Endothelial cell of umbilical vein (primary cell): Measurements from ENCODE around the gene VWA8. TPM values are rescaled to one million over a fixed set of nuclear protein-coding genes. Genes with fewer than 3 reads are reported as not detected.

Experiments
- BruUV-seq: library from RNA; stranded (reverse); fragments of 400-500 nt; replicated peaks from 2 replicates; lab custom pipeline; 2021; lab: Mats Ljungman, UMichigan
- CTCF ChIA-PET: fragments of 300-600, 350-600 bp; sonication (Branson Sonifier 250); formaldehyde crosslinking; loops from one replicate; lab custom pipeline; 2021; ENCODE audit warnings: antibody characterized with exemption, inconsistent platforms; lab: Charles Lee
- POLR2A ChIA-PET: fragments of 300-600, 350-600 bp; sonication (Branson Sonifier 250); formaldehyde crosslinking; loops from one replicate; lab custom pipeline; 2021; ENCODE audit warnings: antibody characterized with exemption, inconsistent platforms; lab: Charles Lee
- DNase-seq: peaks from one replicate; pipeline ENCODE4 v3.0.0-alpha.2; 2011; ENCODE audit warnings: low read depth, low spot score
- FAIRE-seq: peaks from 2 replicates; lab custom pipeline; 2011; peaks lifted over from hg19 to GRCh38; lab: Jason Lieb, UNC
- H2AFZ ChIP-seq: 2 replicates; pipeline ENCODE4 v1.6.0; 2012; ENCODE audit warnings: low read depth, low read length, control low read depth, inconsistent platforms
- H3K27ac ChIP-seq: 2 replicates; pipeline ENCODE4 v1.5.1; 2011; ENCODE audit warnings: low read depth, mild to moderate bottlenecking, control low read depth, low read length, moderate library complexity; ENCODE audit not compliant: insufficient read depth
- H3K27me3 ChIP-seq, 2 experiments: 2 replicates each; pipeline versions ENCODE4 v1.6.0 to v1.6.1; 2011; ENCODE audit warnings: low read length in 2 of 2, mixed read lengths in 1 of 2; ENCODE audit not compliant: control insufficient read depth in 2 of 2, insufficient read depth in 2 of 2
- H3K36me3 ChIP-seq, 2 experiments: 2 replicates in 1 of 2; 3 replicates in 1 of 2; pipeline ENCODE4 v1.5.1; 2011; ENCODE audit warnings: low read length in 2 of 2, mild to moderate bottlenecking in 1 of 2, moderate library complexity in 1 of 2; ENCODE audit not compliant: control insufficient read depth in 2 of 2, insufficient read depth in 2 of 2; ENCODE audit errors: extremely low read depth in 1 of 2
- H3K4me1 ChIP-seq: 3 replicates; pipeline ENCODE4 v1.5.1; 2011; ENCODE audit warnings: mild to moderate bottlenecking, low read length; ENCODE audit not compliant: control insufficient read depth, insufficient read depth; ENCODE audit errors: extremely low read depth
- H3K4me2 ChIP-seq: 2 replicates; pipeline ENCODE4 v1.6.1; 2011; ENCODE audit warnings: low read length, control low read depth, mixed read lengths; ENCODE audit not compliant: insufficient read depth
- H3K4me3 ChIP-seq, 3 experiments: fragments of 200-600 bp in 1 of 3; sonication (generic), shearing (Covaris generic) in 1 of 3; replicated peaks in 1 of 3; 2 replicates each; pipeline ENCODE4 v1.5.1; 2011 to 2016; ENCODE audit warnings: control low read depth in 3 of 3, low read length in 3 of 3, mild to moderate bottlenecking in 2 of 3, inconsistent platforms in 1 of 3, low read depth in 1 of 3, moderate library complexity in 1 of 3; ENCODE audit not compliant: insufficient read depth in 1 of 3
- H3K79me2 ChIP-seq: 2 replicates; pipeline ENCODE4 v1.6.0; 2012; ENCODE audit warnings: low read length, inconsistent platforms; ENCODE audit not compliant: control insufficient read depth, insufficient read depth
- H3K9ac ChIP-seq: replicated peaks from 2 replicates; pipeline ENCODE3; 2011; ENCODE audit warnings: low read length, control low read depth; ENCODE audit not compliant: insufficient read depth; ENCODE audit errors: extremely low read depth
- H3K9me1 ChIP-seq: replicated peaks from 3 replicates; pipeline ENCODE4 v1.6.0; 2011; ENCODE audit warnings: mild to moderate bottlenecking, low read length; ENCODE audit not compliant: control insufficient read depth, insufficient read depth; ENCODE audit errors: extremely low read depth
- H3K9me3 ChIP-seq: replicated peaks from 2 replicates; pipeline ENCODE4 v1.5.1; 2012; ENCODE audit warnings: low read length, inconsistent platforms; ENCODE audit not compliant: control insufficient read depth, insufficient read depth
- H4K20me1 ChIP-seq: replicated peaks from 2 replicates; pipeline ENCODE3; 2011; ENCODE audit warnings: mild to moderate bottlenecking, low read length; ENCODE audit not compliant: control insufficient read depth, insufficient read depth; ENCODE audit errors: extremely low read depth
- CTCF ChIP-seq, 2 donors: IDR thresholded peaks; 1 replicate in 1 of 2; 2 replicates in 1 of 2; pipeline ENCODE4 v1.5.1; 2011; ENCODE audit warnings: low read length in 2 of 2, mild to moderate bottlenecking in 2 of 2, moderate library complexity in 2 of 2, control low read depth in 1 of 2, inconsistent platforms in 1 of 2, low read depth in 1 of 2; ENCODE audit not compliant: insufficient read depth in 1 of 2; ENCODE audit errors: extremely low read depth in 1 of 2
- EZH2 ChIP-seq: IDR thresholded peaks from 2 replicates; pipeline ENCODE4 v1.6.1; 2012; ENCODE audit warnings: borderline replicate concordance, low read depth, mild to moderate bottlenecking, moderate library complexity, low read length, inconsistent platforms; ENCODE audit not compliant: severe bottlenecking
- FOS ChIP-seq: IDR thresholded peaks from 2 replicates; pipeline ENCODE4 v1.6.1; 2011; ENCODE audit warnings: mild to moderate bottlenecking, low read length, moderate library complexity, borderline replicate concordance; ENCODE audit not compliant: insufficient read depth
- GATA2 ChIP-seq: IDR thresholded peaks from 2 replicates; pipeline ENCODE4 v1.7.0; 2011; ENCODE audit warnings: low read depth, mild to moderate bottlenecking, moderate library complexity, mixed read lengths, low read length; ENCODE audit not compliant: insufficient read length, insufficient read depth
- JUN ChIP-seq: IDR thresholded peaks from 2 replicates; pipeline ENCODE4 v1.6.1; 2011; ENCODE audit warnings: borderline replicate concordance, low read depth; ENCODE audit not compliant: insufficient read length, insufficient read depth
- MYC ChIP-seq: IDR thresholded peaks from one replicate; pipeline ENCODE4 v1.6.1; 2011; ENCODE audit warnings: mild to moderate bottlenecking, low read depth, low read length
- POLR2A ChIP-seq: IDR thresholded peaks from 2 replicates; pipeline ENCODE4 v1.6.1; 2012; ENCODE audit warnings: low read depth, mild to moderate bottlenecking, control low read depth, low read length
- POLR2AphosphoS5 ChIP-seq: IDR thresholded peaks from 2 replicates; pipeline ENCODE4 v1.6.1; 2012; ENCODE audit warnings: low read depth, mild to moderate bottlenecking, control low read depth, low read length, moderate library complexity; ENCODE audit not compliant: insufficient read depth
- dilution Hi-C: fragments of 300-500 bp; cut with MboI; formaldehyde crosslinking; loops from one replicate; pipeline ENCODE4 v1.15.0; 2019; ENCODE audit warnings: low sequenced_read_pairs; ENCODE audit not compliant: extremely low pct_ligation_motif_present
- intact Hi-C: fragments of 100-400 bp; cut with micrococcal nuclease; formaldehyde crosslinking; loops from one replicate; pipeline ENCODE4 v1.10.0; 2022
- polyA plus RNA-seq, 4 experiments: library from polyadenylated mRNA; depleted of rRNA in 3 of 4; stranded (reverse) in 3 of 4; unstranded in 1 of 4; fragments of >200 nt; gene quantifications; 2 replicates each; pipeline versions ENCODE4 v1.2.1 to v1.2.3, GENCODE V29; 2011 to 2012; ENCODE audit warnings: missing spikeins in 1 of 4
- total RNA-seq: library from RNA; stranded (reverse); gene quantifications from 2 replicates; pipeline ENCODE4 v1.2.3, GENCODE V29; 2021
- TF ChIP-seq, protein P1 (sequence below): IDR thresholded peaks from 2 replicates; pipeline ENCODE4 v1.6.1; 2011; ENCODE audit not compliant: insufficient read depth, insufficient read length

VWA8 gene
- total and polyA plus RNA-seq, 2 donors (not counting 3 experiments of a cell fraction or from before 2014, with no cell fraction given) = 2.9 to 11.3 TPM

- dilution Hi-C loops = no loop called here
- no peak overlapping the region for H3K4me2 ChIP-seq
- H3K27ac ChIP-seq = no peak overlapping the region
- CTCF ChIA-PET = interaction anchor here (0.6 to 2.1 kb wide), 4 partner anchors 14 to 170 kb away, joined by 3 to 5 read pairs (median 4); no protein-coding TSS in a partner anchor
- no peaks in the 10 kb centered on the region for H4K20me1 ChIP-seq
- intact Hi-C loops = loop anchor here (5.0 kb wide), 1 partner anchor 220 kb away; no protein-coding TSS in a partner anchor
- no peaks in the 10 kb centered on the region for H3K9me3 ChIP-seq
- no peak for FAIRE-seq
- TF ChIP-seq JUN (no peak), POLR2A (no peak), POLR2AphosphoS5 (no peak), CTCF (IDR thresholded peaks at IDR 0.05; ENCODE audit: extremely low read depth in 1 of 2, insufficient read depth in 1 of 2, low read depth in 1 of 2, low read length in 2 of 2) (no peak), GATA2 (no peak), MYC (no peak), EZH2 (no peak), FOS (no peak)
- TF ChIP-seq, protein P1, sequence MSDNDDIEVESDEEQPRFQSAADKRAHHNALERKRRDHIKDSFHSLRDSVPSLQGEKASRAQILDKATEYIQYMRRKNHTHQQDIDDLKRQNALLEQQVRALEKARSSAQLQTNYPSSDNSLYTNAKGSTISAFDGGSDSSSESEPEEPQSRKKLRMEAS = no peak
- H3K9ac ChIP-seq = no peak overlapping the region
- no peaks in the 10 kb centered on the region for H3K36me3 ChIP-seq
- H2AFZ ChIP-seq = no peak overlapping the region
- POLR2A ChIA-PET = no interaction called here
- peaks cover 15% of the 10 kb centered on the region for H3K4me1 ChIP-seq
- no peaks in the 10 kb centered on the region for H3K79me2 ChIP-seq
- H3K4me3 ChIP-seq = no peak overlapping the region
- no TSS peak for BruUV-seq
- H3K9me1 ChIP-seq = no peaks in the 10 kb centered on the region
- H3K27me3 ChIP-seq = no peaks in the 10 kb centered on the region
- no peak for DNase-seq
Measured at GRCh38 chr13:41822560-41822959, 138.3 kb downstream of the VWA8 start.
